Measurements from ENCODE around the gene PARVG.

The PARVG gene

DNA sequence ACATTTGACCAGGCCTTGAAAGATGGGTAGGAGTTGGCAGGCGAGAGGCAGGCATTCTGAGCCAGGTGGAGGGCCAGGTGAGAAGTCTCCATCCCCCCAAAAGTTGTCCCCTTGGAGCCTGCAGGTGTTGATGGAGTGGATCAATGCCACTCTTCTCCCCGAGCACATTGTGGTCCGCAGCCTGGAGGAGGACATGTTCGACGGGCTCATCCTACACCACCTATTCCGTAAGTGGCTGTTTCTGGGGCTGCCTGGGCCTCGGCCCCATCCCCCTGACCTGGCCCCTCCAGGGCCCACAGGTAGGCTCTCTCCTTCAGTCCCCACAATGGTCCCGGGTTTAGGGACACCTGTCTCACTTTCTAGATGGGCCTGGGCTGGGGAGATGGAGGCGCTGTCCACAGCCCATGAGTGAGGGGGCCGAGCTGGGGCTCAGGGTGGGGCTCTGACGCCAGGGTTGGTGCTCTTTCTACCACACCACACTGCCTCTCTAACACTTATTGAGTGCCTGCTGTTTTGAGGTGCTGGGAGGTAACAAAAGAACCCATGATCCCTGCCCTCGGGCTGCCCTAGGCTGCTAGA is 7.0 kb downstream of the PARVG start:
- H3K4me3 ChIP-seq (replicated peaks; ENCODE audit: low read depth, low read length) = no peak overlapping the region
- no peak for DNase-seq (ENCODE audit: extremely low read depth, low read depth)
- TF ChIP-seq CTCF (IDR thresholded peaks at IDR 0.05; ENCODE audit: low read depth, low read length, missing control alignments) = no peak

GRCh38 chr22:44188316-44188715 is 7.6 kb downstream of the PARVG start:
- DNase-seq (ENCODE audit: extremely low read depth, low read depth) = no peak

GRCh38 chr22:44188986-44189630 is 8.4 kb downstream of the PARVG start:
- DNase-seq (ENCODE audit: extremely low read depth, low read depth) = no peak
- H3K4me3 ChIP-seq (replicated peaks; ENCODE audit: low read depth, low read length) = no peak overlapping the region
- no peak for TF ChIP-seq CTCF (IDR thresholded peaks at IDR 0.05; ENCODE audit: low read depth, low read length, missing control alignments)

More at GRCh38 chr22:44188316-44188715, 7.6 kb downstream of the PARVG start:
- no peak for TF ChIP-seq CTCF (IDR thresholded peaks at IDR 0.05; ENCODE audit: low read depth, low read length, missing control alignments)
- no peak overlapping the region for H3K4me3 ChIP-seq (replicated peaks; ENCODE audit: low read depth, low read length)

GRCh38 chr22:44190381-44190976 is 9.8 kb downstream of the PARVG start:
- no peak for TF ChIP-seq CTCF (IDR thresholded peaks at IDR 0.05; ENCODE audit: low read depth, low read length, missing control alignments)
- no peak for DNase-seq (ENCODE audit: extremely low read depth, low read depth)
- H3K4me3 ChIP-seq (replicated peaks; ENCODE audit: low read depth, low read length) = no peak overlapping the region

DNA sequence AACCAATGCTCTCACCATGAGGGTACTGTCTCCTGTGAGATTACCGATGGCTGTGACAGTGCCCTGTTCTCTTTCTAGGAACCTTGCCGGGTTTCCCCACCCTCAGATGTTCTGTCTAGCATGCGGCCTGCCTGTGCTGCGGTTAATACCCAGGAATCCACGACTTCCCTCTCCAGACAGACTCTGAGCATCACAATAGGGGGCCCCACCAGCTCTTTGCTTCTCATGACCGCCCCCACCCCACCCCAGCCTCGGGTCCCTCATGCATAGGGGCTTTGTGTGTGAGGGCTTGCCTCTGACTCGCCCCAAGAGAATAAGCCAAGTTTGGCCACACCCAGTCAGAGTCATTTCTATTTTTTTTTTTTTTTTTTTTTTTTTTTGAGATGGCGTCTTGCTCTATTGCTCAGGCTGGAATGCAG is 10.3 kb downstream of the PARVG start:
- no peak for TF ChIP-seq CTCF (IDR thresholded peaks at IDR 0.05; ENCODE audit: low read depth, low read length, missing control alignments)
- DNase-seq (ENCODE audit: extremely low read depth, low read depth) = no peak
- no peak overlapping the region for H3K4me3 ChIP-seq (replicated peaks; ENCODE audit: low read depth, low read length)

- no peak for DNase-seq (ENCODE audit: extremely low read depth, low read depth)
- TF ChIP-seq CTCF (IDR thresholded peaks at IDR 0.05; ENCODE audit: low read depth, low read length, missing control alignments) = no peak
- no peak overlapping the region for H3K4me3 ChIP-seq (replicated peaks; ENCODE audit: low read depth, low read length)
These were observed 11.5 kb downstream of the PARVG start for GRCh38 chr22:44192098-44192815.
